NB4 (cell line): Measurements from ENCODE around the gene EPHA6.

ENCODE experiments used
- MYC ChIP-seq: IDR thresholded peaks from 2 replicates; pipeline ENCODE4 v1.6.1; 2011; ENCODE audit warnings: low read depth, low read length
- POLR2A ChIP-seq: IDR thresholded peaks from 2 replicates; pipeline ENCODE4 v1.6.1; 2011; ENCODE audit warnings: mild to moderate bottlenecking; ENCODE audit not compliant: insufficient read length; ENCODE audit errors: extremely low read depth
- TF ChIP-seq, protein P1 (sequence below): IDR thresholded peaks from one replicate; pipeline ENCODE4 v1.5.1; 2012; ENCODE audit warnings: low read depth, low read length
- TF ChIP-seq, protein P2 (sequence below): IDR thresholded peaks from 2 replicates; pipeline ENCODE4 v1.6.1; 2011; ENCODE audit warnings: low read depth, low read length

DNA sequence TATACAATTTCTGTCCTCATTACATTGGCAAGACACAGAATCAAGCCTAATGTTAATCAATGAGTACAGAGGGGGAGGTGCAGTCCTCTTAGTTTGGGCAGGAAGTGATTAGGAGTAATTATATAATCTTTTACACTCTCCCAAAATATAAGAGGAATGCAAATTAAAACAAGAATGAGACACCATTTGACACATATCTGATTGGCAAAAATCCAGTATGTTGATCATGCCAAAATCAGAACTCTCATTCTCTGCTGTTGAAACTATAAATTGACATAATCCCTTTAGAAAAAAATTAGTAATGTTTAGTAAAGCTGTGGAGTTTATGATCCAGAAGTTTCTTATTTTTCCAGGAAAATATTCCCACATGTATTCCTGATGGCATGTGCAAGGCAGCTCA lies 373.4 kb downstream of the EPHA6 start:
- TF ChIP-seq, protein P1, sequence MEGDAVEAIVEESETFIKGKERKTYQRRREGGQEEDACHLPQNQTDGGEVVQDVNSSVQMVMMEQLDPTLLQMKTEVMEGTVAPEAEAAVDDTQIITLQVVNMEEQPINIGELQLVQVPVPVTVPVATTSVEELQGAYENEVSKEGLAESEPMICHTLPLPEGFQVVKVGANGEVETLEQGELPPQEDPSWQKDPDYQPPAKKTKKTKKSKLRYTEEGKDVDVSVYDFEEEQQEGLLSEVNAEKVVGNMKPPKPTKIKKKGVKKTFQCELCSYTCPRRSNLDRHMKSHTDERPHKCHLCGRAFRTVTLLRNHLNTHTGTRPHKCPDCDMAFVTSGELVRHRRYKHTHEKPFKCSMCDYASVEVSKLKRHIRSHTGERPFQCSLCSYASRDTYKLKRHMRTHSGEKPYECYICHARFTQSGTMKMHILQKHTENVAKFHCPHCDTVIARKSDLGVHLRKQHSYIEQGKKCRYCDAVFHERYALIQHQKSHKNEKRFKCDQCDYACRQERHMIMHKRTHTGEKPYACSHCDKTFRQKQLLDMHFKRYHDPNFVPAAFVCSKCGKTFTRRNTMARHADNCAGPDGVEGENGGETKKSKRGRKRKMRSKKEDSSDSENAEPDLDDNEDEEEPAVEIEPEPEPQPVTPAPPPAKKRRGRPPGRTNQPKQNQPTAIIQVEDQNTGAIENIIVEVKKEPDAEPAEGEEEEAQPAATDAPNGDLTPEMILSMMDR: no peak
- TF ChIP-seq POLR2A (no peak), MYC (no peak)
- TF ChIP-seq, protein P2, sequence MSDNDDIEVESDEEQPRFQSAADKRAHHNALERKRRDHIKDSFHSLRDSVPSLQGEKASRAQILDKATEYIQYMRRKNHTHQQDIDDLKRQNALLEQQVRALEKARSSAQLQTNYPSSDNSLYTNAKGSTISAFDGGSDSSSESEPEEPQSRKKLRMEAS: no peak
